Prostate gland (tissue), 2 donors: ENCODE results near the gene ZNF182. TPM values are rescaled to one million over a fixed set of nuclear protein-coding genes. Genes with fewer than 3 reads are reported as not detected.
A peak's percentile ranks its signal among the peaks of the same experiment; 100 is the strongest.

Experiments used
- DNase-seq: peaks from one replicate; pipeline ENCODE4 v3.0.0-alpha.2; 2019; ENCODE audit warnings: low spot score
- H3K27ac ChIP-seq, 2 donors: fragments of 200-600 bp; sonication (generic); 2 replicates each; pipeline ENCODE4 v1.5.1; 2017 to 2019
- H3K27me3 ChIP-seq: fragments of 200-600 bp; sonication (generic); replicated peaks from 2 replicates; pipeline ENCODE4 v1.5.1; 2019; ENCODE audit not compliant: insufficient read depth
- H3K36me3 ChIP-seq, 2 donors: fragments of 200-600 bp; sonication (generic); 1 replicate in 1 of 2; 2 replicates in 1 of 2; pipeline versions ENCODE4 v1.5.1 to v1.8.1; 2017 to 2019
- H3K4me1 ChIP-seq: fragments of 200-600 bp; sonication (generic); replicated peaks from 2 replicates; pipeline ENCODE4 v1.5.1; 2019
- H3K4me3 ChIP-seq, 2 donors: fragments of 200-600 bp; sonication (generic); 2 replicates each; pipeline ENCODE4 v1.5.1; 2017 to 2019
- H3K9me3 ChIP-seq: fragments of 200-600 bp; sonication (generic); 2 replicates; pipeline ENCODE4 v1.5.1; 2017
- CTCF ChIP-seq, 4 experiments: fragments of 200-600 bp in 2 of 4; fragments of 450-650 bp in 2 of 4; sonication (generic) in 2 of 4; IDR thresholded peaks; 1 replicate in 3 of 4; 2 replicates in 1 of 4; pipeline ENCODE4 v1.5.1; 2016 to 2019; ENCODE audit warnings: antibody characterized with exemption in 4 of 4, mild to moderate bottlenecking in 2 of 4, moderate library complexity in 2 of 4
- POLR2A ChIP-seq: fragments of 450-650 bp; IDR thresholded peaks from one replicate; pipeline ENCODE4 v1.6.1; 2016; ENCODE audit warnings: antibody characterized with exemption, mild to moderate bottlenecking
- POLR2AphosphoS5 ChIP-seq: sonication (generic); formaldehyde crosslinking; IDR thresholded peaks from one replicate; pipeline ENCODE4 v1.6.1; 2017; ENCODE audit warnings: antibody characterized with exemption
- WGBS: methylation state at CpG from one replicate; pipeline ENCODE4 v1.1.5; 2018; 5-methylcytosine and 5-hydroxymethylcytosine counted together
- intact Hi-C: fragments of 100-400 bp; cut with DNase I; formaldehyde crosslinking; loops from one replicate; pipeline ENCODE4 v1.14.2; 2022
- total RNA-seq, 2 donors: library from RNA; depleted of rRNA; stranded (reverse); fragments of >200 nt; gene quantifications; one replicate each; pipeline ENCODE4 v1.1.0, GENCODE V29; 2016

The ZNF182 gene
- total RNA-seq, 2 donors from 2014 or later = 5.6 to 6.5 TPM

- TF ChIP-seq POLR2AphosphoS5 (no peak), POLR2A (no peak), CTCF (IDR thresholded peaks at IDR 0.05) (no peak)
- Histone ChIP-seq H3K9me3 (no peaks in the 10 kb centered on the region), H3K4me1 (no peaks in the 10 kb centered on the region), H3K36me3 (no peaks in the 10 kb centered on the region), H3K27me3 (no peaks in the 10 kb centered on the region), H3K4me3 (peak overlapping the region; percentile 40 to 49), H3K27ac (peak overlapping the region; percentile 53 to 69)
- no peak for DNase-seq
- 2% methylated on average over 17 of the region's 18 CpGs for WGBS
- intact Hi-C loops = no loop called here
Observed at GRCh38 chrX:48003367-48003757, 427 bp downstream of the ZNF182 start.

GRCh38 chrX:48002929-48003328 lies 860 bp downstream of the ZNF182 start:
- TF ChIP-seq POLR2A = no peak
- no peak for TF ChIP-seq CTCF (IDR thresholded peaks at IDR 0.05)
- TF ChIP-seq POLR2AphosphoS5 = no peak
- 52% methylated on average over 7 of the region's 7 CpGs for whole genome bisulfite sequencing
- no peaks in the 10 kb centered on the region for H3K9me3 ChIP-seq
- no peaks in the 10 kb centered on the region for H3K27me3 ChIP-seq
- no peaks in the 10 kb centered on the region for H3K4me1 ChIP-seq
- no peak overlapping the region for H3K27ac ChIP-seq
- peak overlapping the region; percentile 40 to 49 for H3K4me3 ChIP-seq
- no peak for DNase-seq
- no peaks in the 10 kb centered on the region for H3K36me3 ChIP-seq
- intact Hi-C loops = no loop called here

GRCh38 chrX:48002319-48002718 lies 1.5 kb downstream of the ZNF182 start:
- H3K27me3 ChIP-seq = no peaks in the 10 kb centered on the region
- no peak overlapping the region for H3K4me3 ChIP-seq
- no peaks in the 10 kb centered on the region for H3K9me3 ChIP-seq
- no peaks in the 10 kb centered on the region for H3K4me1 ChIP-seq
- 71% methylated on average over 3 of the region's 3 CpGs for WGBS
- TF ChIP-seq POLR2AphosphoS5 = no peak
- no peak for TF ChIP-seq POLR2A
- TF ChIP-seq CTCF (IDR thresholded peaks at IDR 0.05) = no peak
- no peak for DNase-seq
- no peak overlapping the region for H3K27ac ChIP-seq
- no peaks in the 10 kb centered on the region for H3K36me3 ChIP-seq
- intact Hi-C loops = no loop called here

GRCh38 chrX:48001260-48001659 lies 2.5 kb downstream of the ZNF182 start:
- WGBS = 92% methylated on average over 3 of the region's 3 CpGs

More at GRCh38 chrX:48001260-48001659, 2.5 kb downstream of the ZNF182 start:
- TF ChIP-seq POLR2AphosphoS5 (no peak), CTCF (IDR thresholded peaks at IDR 0.05) (no peak), POLR2A (no peak)
- no peak for DNase-seq
- H3K9me3 ChIP-seq = no peaks in the 10 kb centered on the region
- H3K27ac ChIP-seq = no peak overlapping the region
- no peaks in the 10 kb centered on the region for H3K36me3 ChIP-seq
- no peak overlapping the region for H3K4me3 ChIP-seq
- intact Hi-C loops = no loop called here
- no peaks in the 10 kb centered on the region for H3K27me3 ChIP-seq
- no peaks in the 10 kb centered on the region for H3K4me1 ChIP-seq
